ENCODE measurements around the gene IVL.

The IVL gene

DNA sequence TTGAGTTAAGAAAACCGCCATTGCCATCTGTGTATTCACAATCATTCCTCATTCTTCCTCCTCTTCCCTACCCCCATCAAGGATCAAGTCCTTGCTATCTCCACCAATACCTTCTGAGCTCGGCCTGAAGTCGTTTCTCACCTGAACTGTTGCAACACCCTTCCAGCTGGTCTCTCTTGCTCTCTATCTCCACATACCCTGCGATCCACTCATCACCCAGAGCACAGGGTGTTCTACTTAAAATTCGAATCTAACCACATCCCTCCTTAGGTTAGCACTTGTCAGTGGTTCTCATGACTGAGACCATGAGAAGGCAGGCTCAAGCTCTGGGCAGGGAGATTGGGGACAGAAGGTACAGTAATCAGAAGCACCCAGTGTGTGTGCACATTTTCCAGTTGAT, 4.6 kb downstream of the IVL start (continued):
- TF ChIP-seq, protein P1, sequence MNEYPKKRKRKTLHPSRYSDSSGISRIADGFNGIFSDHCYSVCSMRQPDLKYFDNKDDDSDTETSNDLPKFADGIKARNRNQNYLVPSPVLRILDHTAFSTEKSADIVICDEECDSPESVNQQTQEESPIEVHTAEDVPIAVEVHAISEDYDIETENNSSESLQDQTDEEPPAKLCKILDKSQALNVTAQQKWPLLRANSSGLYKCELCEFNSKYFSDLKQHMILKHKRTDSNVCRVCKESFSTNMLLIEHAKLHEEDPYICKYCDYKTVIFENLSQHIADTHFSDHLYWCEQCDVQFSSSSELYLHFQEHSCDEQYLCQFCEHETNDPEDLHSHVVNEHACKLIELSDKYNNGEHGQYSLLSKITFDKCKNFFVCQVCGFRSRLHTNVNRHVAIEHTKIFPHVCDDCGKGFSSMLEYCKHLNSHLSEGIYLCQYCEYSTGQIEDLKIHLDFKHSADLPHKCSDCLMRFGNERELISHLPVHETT (tag by site-specific recombination; IDR thresholded peaks at IDR 0.05): no peak
- TF ChIP-seq, protein P2, sequence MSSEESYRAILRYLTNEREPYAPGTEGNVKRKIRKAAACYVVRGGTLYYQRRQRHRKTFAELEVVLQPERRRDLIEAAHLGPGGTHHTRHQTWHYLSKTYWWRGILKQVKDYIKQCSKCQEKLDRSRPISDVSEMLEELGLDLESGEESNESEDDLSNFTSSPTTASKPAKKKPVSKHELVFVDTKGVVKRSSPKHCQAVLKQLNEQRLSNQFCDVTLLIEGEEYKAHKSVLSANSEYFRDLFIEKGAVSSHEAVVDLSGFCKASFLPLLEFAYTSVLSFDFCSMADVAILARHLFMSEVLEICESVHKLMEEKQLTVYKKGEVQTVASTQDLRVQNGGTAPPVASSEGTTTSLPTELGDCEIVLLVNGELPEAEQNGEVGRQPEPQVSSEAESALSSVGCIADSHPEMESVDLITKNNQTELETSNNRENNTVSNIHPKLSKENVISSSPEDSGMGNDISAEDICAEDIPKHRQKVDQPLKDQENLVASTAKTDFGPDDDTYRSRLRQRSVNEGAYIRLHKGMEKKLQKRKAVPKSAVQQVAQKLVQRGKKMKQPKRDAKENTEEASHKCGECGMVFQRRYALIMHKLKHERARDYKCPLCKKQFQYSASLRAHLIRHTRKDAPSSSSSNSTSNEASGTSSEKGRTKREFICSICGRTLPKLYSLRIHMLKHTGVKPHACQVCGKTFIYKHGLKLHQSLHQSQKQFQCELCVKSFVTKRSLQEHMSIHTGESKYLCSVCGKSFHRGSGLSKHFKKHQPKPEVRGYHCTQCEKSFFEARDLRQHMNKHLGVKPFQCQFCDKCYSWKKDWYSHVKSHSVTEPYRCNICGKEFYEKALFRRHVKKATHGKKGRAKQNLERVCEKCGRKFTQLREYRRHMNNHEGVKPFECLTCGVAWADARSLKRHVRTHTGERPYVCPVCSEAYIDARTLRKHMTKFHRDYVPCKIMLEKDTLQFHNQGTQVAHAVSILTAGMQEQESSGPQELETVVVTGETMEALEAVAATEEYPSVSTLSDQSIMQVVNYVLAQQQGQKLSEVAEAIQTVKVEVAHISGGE (tag by site-specific recombination; conservative IDR thresholded peaks at IDR 0.05; ENCODE audit: low read depth): no peak
- TF ChIP-seq ZNF560 (tag by site-specific recombination; IDR thresholded peaks at IDR 0.05; ENCODE audit: borderline replicate concordance) (no peak), ZFP41 (tag by site-specific recombination; IDR thresholded peaks at IDR 0.05; ENCODE audit: borderline replicate concordance) (no peak), ZNF76 (tag by site-specific recombination; IDR thresholded peaks at IDR 0.05; ENCODE audit: borderline replicate concordance, low read depth) (no peak), ZNF529 (tag by site-specific recombination; IDR thresholded peaks at IDR 0.05; ENCODE audit: insufficient replicate concordance) (no peak)
- TF ChIP-seq, protein P3, sequence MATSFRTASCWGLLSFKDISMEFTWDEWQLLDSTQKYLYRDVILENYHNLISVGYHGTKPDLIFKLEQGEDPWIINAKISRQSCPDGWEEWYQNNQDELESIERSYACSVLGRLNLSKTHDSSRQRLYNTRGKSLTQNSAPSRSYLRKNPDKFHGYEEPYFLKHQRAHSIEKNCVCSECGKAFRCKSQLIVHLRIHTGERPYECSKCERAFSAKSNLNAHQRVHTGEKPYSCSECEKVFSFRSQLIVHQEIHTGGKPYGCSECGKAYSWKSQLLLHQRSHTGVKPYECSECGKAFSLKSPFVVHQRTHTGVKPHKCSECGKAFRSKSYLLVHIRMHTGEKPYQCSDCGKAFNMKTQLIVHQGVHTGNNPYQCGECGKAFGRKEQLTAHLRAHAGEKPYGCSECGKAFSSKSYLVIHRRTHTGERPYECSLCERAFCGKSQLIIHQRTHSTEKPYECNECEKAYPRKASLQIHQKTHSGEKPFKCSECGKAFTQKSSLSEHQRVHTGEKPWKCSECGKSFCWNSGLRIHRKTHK (tag by site-specific recombination; IDR thresholded peaks at IDR 0.05): no peak
- TF ChIP-seq, protein P4, sequence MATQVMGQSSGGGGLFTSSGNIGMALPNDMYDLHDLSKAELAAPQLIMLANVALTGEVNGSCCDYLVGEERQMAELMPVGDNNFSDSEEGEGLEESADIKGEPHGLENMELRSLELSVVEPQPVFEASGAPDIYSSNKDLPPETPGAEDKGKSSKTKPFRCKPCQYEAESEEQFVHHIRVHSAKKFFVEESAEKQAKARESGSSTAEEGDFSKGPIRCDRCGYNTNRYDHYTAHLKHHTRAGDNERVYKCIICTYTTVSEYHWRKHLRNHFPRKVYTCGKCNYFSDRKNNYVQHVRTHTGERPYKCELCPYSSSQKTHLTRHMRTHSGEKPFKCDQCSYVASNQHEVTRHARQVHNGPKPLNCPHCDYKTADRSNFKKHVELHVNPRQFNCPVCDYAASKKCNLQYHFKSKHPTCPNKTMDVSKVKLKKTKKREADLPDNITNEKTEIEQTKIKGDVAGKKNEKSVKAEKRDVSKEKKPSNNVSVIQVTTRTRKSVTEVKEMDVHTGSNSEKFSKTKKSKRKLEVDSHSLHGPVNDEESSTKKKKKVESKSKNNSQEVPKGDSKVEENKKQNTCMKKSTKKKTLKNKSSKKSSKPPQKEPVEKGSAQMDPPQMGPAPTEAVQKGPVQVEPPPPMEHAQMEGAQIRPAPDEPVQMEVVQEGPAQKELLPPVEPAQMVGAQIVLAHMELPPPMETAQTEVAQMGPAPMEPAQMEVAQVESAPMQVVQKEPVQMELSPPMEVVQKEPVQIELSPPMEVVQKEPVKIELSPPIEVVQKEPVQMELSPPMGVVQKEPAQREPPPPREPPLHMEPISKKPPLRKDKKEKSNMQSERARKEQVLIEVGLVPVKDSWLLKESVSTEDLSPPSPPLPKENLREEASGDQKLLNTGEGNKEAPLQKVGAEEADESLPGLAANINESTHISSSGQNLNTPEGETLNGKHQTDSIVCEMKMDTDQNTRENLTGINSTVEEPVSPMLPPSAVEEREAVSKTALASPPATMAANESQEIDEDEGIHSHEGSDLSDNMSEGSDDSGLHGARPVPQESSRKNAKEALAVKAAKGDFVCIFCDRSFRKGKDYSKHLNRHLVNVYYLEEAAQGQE (tag by site-specific recombination; IDR thresholded peaks at IDR 0.05): no peak

DNA sequence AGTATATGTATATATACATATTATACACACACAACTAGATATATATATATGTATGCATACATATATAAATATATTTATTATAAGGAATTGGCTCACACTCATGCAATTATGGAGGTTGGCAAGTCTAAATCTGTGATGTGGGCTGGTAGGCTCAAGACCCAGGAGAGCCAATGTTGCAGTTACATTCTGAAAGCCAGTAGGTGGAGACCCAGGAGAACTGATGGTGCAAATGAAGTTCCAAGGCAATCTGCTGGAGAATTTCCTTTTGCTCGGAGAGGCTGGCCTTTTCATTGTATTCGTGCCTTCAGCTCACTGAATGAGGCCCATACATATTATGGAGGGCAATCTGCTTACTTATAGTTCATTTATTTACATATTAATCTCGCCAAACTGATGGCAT, 9.4 kb downstream of the IVL start:
- no peaks in the 10 kb centered on the region for H3K9me3 ChIP-seq (ENCODE audit: control insufficient read depth, insufficient read depth, low read depth, low read length)
- TF ChIP-seq, protein P5, sequence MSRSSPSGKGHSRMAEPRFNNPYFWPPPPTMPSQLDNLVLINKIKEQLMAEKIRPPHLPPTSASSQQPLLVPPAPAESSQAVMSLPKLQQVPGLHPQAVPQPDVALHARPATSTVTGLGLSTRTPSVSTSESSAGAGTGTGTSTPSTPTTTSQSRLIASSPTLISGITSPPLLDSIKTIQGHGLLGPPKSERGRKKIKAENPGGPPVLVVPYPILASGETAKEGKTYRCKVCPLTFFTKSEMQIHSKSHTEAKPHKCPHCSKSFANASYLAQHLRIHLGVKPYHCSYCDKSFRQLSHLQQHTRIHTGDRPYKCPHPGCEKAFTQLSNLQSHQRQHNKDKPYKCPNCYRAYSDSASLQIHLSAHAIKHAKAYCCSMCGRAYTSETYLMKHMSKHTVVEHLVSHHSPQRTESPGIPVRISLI (tag by site-specific recombination; IDR thresholded peaks at IDR 0.05): no peak
- TF ChIP-seq ZNF266 (tag by site-specific recombination; IDR thresholded peaks at IDR 0.05; ENCODE audit: low read depth) (no peak), ZNF239 (tag by site-specific recombination; IDR thresholded peaks at IDR 0.05) (no peak), ZNF184 (tag by site-specific recombination; IDR thresholded peaks at IDR 0.05) (no peak), SP3 (tag by site-specific recombination; IDR thresholded peaks at IDR 0.05) (no peak), ZNF335 (tag by site-specific recombination; conservative IDR thresholded peaks at IDR 0.05) (no peak)
- TF ChIP-seq, protein P6, sequence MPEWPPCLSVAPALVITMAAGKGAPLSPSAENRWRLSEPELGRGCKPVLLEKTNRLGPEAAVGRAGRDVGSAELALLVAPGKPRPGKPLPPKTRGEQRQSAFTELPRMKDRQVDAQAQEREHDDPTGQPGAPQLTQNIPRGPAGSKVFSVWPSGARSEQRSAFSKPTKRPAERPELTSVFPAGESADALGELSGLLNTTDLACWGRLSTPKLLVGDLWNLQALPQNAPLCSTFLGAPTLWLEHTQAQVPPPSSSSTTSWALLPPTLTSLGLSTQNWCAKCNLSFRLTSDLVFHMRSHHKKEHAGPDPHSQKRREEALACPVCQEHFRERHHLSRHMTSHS (tag by site-specific recombination; IDR thresholded peaks at IDR 0.05): no peak
- H3K36me3 ChIP-seq (ENCODE audit: control insufficient read depth in 2 of 2, insufficient read depth in 1 of 2, low read length in 2 of 2): no peaks in the 10 kb centered on the region
- H3K4me1 ChIP-seq (ENCODE audit: control insufficient read depth, insufficient read depth, low read length): no peaks in the 10 kb centered on the region
- H3K27ac ChIP-seq (ENCODE audit: extremely low read depth, low read depth, low read length): no peak overlapping the region
- ChIA-PET POLR2A (no interaction called here), CTCF (interaction anchor here (0.6 to 3.7 kb wide), 5 partner anchors 17 to 1438 kb away, joined by 3 to 17 read pairs (median 6); no protein-coding TSS in a partner anchor)
- H3K4me3 ChIP-seq (ENCODE audit: low read depth, low read length): no peak overlapping the region
